Smooth muscle cell (in vitro differentiated cells): Measurements from ENCODE around the gene MICAL2. TPM values are rescaled to one million over a fixed set of nuclear protein-coding genes. Genes with fewer than 3 reads are reported as not detected.

ENCODE experiments used
- DNase-seq: peaks from one replicate; lab custom pipeline; 2025; ENCODE audit not compliant: unreplicated experiment; lab: John Stamatoyannopoulos, UW
- H2AFZ ChIP-seq: fragments of 200-600 bp; sonication (generic); 2 replicates; pipeline ENCODE4 v1.6.0; 2016; ENCODE audit warnings: antibody characterized with exemption, low read depth, mild to moderate bottlenecking
- H3F3A ChIP-seq: fragments of 200-600 bp; sonication (generic); 2 replicates; pipeline ENCODE4 v1.6.0; 2017; ENCODE audit warnings: antibody characterized with exemption, low read depth
- H3K27ac ChIP-seq: fragments of 200-600 bp; sonication (generic); 2 replicates; pipeline ENCODE4 v1.5.1; 2016; ENCODE audit warnings: low read depth, mild to moderate bottlenecking
- H3K27me3 ChIP-seq: fragments of 200-600 bp; sonication (generic); 2 replicates; pipeline ENCODE4 v1.6.1; 2016; ENCODE audit warnings: low read depth, mild to moderate bottlenecking
- H3K36me3 ChIP-seq: fragments of 200-600 bp; sonication (generic); 2 replicates; pipeline ENCODE4 v1.5.1; 2016; ENCODE audit warnings: low read depth
- H3K4me1 ChIP-seq: fragments of 200-600 bp; sonication (generic); 2 replicates; pipeline ENCODE4 v1.5.1; 2016; ENCODE audit warnings: low read depth
- H3K4me2 ChIP-seq: fragments of 200-600 bp; sonication (generic); 2 replicates; pipeline ENCODE4 v1.6.0; 2016; ENCODE audit warnings: mild to moderate bottlenecking
- H3K4me3 ChIP-seq: fragments of 200-600 bp; sonication (generic); 2 replicates; pipeline ENCODE4 v1.5.1; 2016; ENCODE audit warnings: mild to moderate bottlenecking
- H3K79me2 ChIP-seq: fragments of 200-600 bp; sonication (generic); 2 replicates; pipeline ENCODE4 v1.6.0; 2016; ENCODE audit warnings: low read depth, mild to moderate bottlenecking
- H3K9ac ChIP-seq: fragments of 200-600 bp; sonication (generic); 2 replicates; pipeline ENCODE4 v1.6.0; 2016; ENCODE audit warnings: low read depth
- H3K9me3 ChIP-seq: fragments of 200-600 bp; sonication (generic); replicated peaks from 2 replicates; pipeline ENCODE4 v1.5.1; 2016; ENCODE audit warnings: low read depth
- H4K20me1 ChIP-seq: fragments of 200-600 bp; sonication (generic); 2 replicates; pipeline ENCODE4 v1.6.0; 2016; ENCODE audit warnings: low read depth
- WGBS: methylation state at CpG from one replicate; pipeline ENCODE4 v1.1.7; 2016; ENCODE audit warnings: low lambda C conversion rate; 5-methylcytosine and 5-hydroxymethylcytosine counted together
- polyA plus RNA-seq: library from polyadenylated mRNA; unstranded; fragments of >200 nt; fragmentation: Nextera tagmentation; extraction: Ambion mirVana; gene quantifications from 2 replicates; pipeline ENCODE4 v1.2.1, GENCODE V29; 2016
- total RNA-seq: library from RNA; depleted of rRNA; stranded (reverse); fragments of >200 nt; gene quantifications from 2 replicates; pipeline ENCODE4 v1.2.3, GENCODE V29; 2014
- TF ChIP-seq, protein P1 (sequence below): fragments of 200-600 bp; sonication (generic); IDR thresholded peaks from 2 replicates; pipeline ENCODE4 v1.5.1; 2017; ENCODE audit warnings: borderline replicate concordance, mild to moderate bottlenecking, antibody characterized with exemption; ENCODE audit not compliant: insufficient read depth, poor library complexity, severe bottlenecking

MICAL2 gene
- total and polyA plus RNA-seq, 2 experiments from 2014 or later, result 161 to 287 TPM

DNA sequence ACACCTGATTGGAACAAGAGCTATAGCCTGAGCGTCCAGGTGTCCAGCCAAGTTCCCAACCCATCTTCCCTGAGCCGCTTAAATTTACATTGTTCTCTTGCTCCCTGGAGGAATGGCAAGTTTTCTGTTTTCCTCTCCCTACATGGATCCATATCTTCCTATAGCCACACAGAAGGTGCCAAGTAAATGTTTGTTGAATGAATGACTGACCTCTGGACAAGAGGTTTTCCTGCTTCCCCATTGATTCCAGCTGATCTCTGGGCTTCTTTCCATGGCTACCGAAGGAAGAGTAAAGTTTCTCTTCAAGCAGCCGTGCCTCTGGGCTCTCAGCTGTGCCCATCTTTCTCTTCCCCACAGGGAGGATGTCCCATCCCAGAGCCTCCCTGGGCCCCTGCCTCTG is 107.5 kb downstream of the MICAL2 start:
- H3K4me3 ChIP-seq, result no peak overlapping the region
- 99% methylated on average over 4 of the region's 4 CpGs for WGBS
- no peak overlapping the region for H3K4me2 ChIP-seq
- no peaks in the 10 kb centered on the region for H3K9me3 ChIP-seq
- H3F3A ChIP-seq, result peaks cover 10% of the 10 kb centered on the region
- peaks cover 6% of the 10 kb centered on the region for H3K4me1 ChIP-seq
- H3K36me3 ChIP-seq, result peaks cover 7% of the 10 kb centered on the region
- H3K27me3 ChIP-seq, result no peaks in the 10 kb centered on the region
- H2AFZ ChIP-seq, result no peak overlapping the region
- no peak for DNase-seq
- no peaks in the 10 kb centered on the region for H4K20me1 ChIP-seq
- no peak overlapping the region for H3K9ac ChIP-seq
- TF ChIP-seq, protein P1, sequence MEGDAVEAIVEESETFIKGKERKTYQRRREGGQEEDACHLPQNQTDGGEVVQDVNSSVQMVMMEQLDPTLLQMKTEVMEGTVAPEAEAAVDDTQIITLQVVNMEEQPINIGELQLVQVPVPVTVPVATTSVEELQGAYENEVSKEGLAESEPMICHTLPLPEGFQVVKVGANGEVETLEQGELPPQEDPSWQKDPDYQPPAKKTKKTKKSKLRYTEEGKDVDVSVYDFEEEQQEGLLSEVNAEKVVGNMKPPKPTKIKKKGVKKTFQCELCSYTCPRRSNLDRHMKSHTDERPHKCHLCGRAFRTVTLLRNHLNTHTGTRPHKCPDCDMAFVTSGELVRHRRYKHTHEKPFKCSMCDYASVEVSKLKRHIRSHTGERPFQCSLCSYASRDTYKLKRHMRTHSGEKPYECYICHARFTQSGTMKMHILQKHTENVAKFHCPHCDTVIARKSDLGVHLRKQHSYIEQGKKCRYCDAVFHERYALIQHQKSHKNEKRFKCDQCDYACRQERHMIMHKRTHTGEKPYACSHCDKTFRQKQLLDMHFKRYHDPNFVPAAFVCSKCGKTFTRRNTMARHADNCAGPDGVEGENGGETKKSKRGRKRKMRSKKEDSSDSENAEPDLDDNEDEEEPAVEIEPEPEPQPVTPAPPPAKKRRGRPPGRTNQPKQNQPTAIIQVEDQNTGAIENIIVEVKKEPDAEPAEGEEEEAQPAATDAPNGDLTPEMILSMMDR, result no peak
- H3K27ac ChIP-seq, result no peak overlapping the region
- H3K79me2 ChIP-seq, result no peaks in the 10 kb centered on the region

DNA sequence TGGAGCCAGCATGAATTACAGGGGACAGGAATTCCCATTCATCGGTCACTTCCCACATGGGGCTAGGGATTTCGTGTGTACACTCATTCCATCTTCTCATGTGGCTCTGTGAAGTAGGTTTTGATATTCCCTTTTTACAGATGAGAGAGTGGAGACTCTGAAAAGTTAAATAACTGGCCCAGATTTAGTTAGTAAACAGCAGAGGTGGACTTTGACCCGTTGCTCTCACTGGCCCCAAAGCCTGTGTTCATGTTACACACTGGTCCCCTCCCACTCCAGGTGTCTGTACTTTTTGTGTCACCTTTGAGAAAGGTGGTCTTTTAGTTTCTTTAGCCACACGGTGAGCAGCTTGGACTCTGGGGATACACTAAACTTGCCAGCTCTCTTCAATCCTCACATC is 108.5 kb downstream of the MICAL2 start:
- no peak overlapping the region for H3K4me2 ChIP-seq
- H2AFZ ChIP-seq, result no peak overlapping the region
- no peaks in the 10 kb centered on the region for H3K27me3 ChIP-seq
- no peaks in the 10 kb centered on the region for H3K9me3 ChIP-seq
- TF ChIP-seq, protein P1, result no peak
- peaks cover 4% of the 10 kb centered on the region for H3F3A ChIP-seq
- H3K9ac ChIP-seq, result no peak overlapping the region
- no peaks in the 10 kb centered on the region for H3K79me2 ChIP-seq
- H3K36me3 ChIP-seq, result peaks cover 7% of the 10 kb centered on the region
- no peaks in the 10 kb centered on the region for H4K20me1 ChIP-seq
- H3K4me3 ChIP-seq, result no peak overlapping the region
- WGBS, result 93% methylated on average over 4 of the region's 4 CpGs
- DNase-seq, result no peak
- no peak overlapping the region for H3K27ac ChIP-seq
- peaks cover 6% of the 10 kb centered on the region for H3K4me1 ChIP-seq

- H3K27ac ChIP-seq, result no peak overlapping the region
- peaks cover 2% of the 10 kb centered on the region for H3F3A ChIP-seq
- no peak overlapping the region for H3K4me2 ChIP-seq
- H3K27me3 ChIP-seq, result no peaks in the 10 kb centered on the region
- 57% methylated on average over 6 of the region's 6 CpGs for WGBS
- no peaks in the 10 kb centered on the region for H3K79me2 ChIP-seq
- H3K36me3 ChIP-seq, result peaks cover 7% of the 10 kb centered on the region
- DNase-seq, result no peak
- H4K20me1 ChIP-seq, result no peaks in the 10 kb centered on the region
- H3K9me3 ChIP-seq, result no peaks in the 10 kb centered on the region
- TF ChIP-seq, protein P1, result no peak
- H3K4me3 ChIP-seq, result no peak overlapping the region
- H3K4me1 ChIP-seq, result peaks cover 4% of the 10 kb centered on the region
- no peak overlapping the region for H2AFZ ChIP-seq
- H3K9ac ChIP-seq, result no peak overlapping the region
These were observed 109.4 kb downstream of the MICAL2 start for GRCh38 chr11:12219757-12220156.

GRCh38 chr11:12220305-12220704 is 109.9 kb downstream of the MICAL2 start:
- Histone ChIP-seq H3K79me2 (no peaks in the 10 kb centered on the region), H3K4me1 (no peaks in the 10 kb centered on the region), H3K27me3 (no peaks in the 10 kb centered on the region), H4K20me1 (no peaks in the 10 kb centered on the region), H3K9me3 (no peaks in the 10 kb centered on the region), H2AFZ (no peak overlapping the region), H3F3A (no peaks in the 10 kb centered on the region), H3K36me3 (peaks cover 7% of the 10 kb centered on the region), H3K4me3 (no peak overlapping the region), H3K27ac (no peak overlapping the region), H3K4me2 (no peak overlapping the region), H3K9ac (no peak overlapping the region)
- TF ChIP-seq, protein P1, result no peak
- 97% methylated on average over 11 of the region's 11 CpGs for WGBS
- no peak for DNase-seq
